Measurements from ENCODE around the gene EXOSC9. TPM values are rescaled to one million over a fixed set of nuclear protein-coding genes. Genes with fewer than 3 reads are reported as not detected.
"Not testable (repeated sequence)": the region's sequence is repeated elsewhere in the genome, so short reads cannot be mapped to it uniquely, and the experiment has no call there.

EXOSC9 gene
- polyA plus RNA-seq, 2 of the 4 experiments (the other 2 are of a cell fraction): 33.6 to 43.1 TPM

- TF ChIP-seq, protein P1, sequence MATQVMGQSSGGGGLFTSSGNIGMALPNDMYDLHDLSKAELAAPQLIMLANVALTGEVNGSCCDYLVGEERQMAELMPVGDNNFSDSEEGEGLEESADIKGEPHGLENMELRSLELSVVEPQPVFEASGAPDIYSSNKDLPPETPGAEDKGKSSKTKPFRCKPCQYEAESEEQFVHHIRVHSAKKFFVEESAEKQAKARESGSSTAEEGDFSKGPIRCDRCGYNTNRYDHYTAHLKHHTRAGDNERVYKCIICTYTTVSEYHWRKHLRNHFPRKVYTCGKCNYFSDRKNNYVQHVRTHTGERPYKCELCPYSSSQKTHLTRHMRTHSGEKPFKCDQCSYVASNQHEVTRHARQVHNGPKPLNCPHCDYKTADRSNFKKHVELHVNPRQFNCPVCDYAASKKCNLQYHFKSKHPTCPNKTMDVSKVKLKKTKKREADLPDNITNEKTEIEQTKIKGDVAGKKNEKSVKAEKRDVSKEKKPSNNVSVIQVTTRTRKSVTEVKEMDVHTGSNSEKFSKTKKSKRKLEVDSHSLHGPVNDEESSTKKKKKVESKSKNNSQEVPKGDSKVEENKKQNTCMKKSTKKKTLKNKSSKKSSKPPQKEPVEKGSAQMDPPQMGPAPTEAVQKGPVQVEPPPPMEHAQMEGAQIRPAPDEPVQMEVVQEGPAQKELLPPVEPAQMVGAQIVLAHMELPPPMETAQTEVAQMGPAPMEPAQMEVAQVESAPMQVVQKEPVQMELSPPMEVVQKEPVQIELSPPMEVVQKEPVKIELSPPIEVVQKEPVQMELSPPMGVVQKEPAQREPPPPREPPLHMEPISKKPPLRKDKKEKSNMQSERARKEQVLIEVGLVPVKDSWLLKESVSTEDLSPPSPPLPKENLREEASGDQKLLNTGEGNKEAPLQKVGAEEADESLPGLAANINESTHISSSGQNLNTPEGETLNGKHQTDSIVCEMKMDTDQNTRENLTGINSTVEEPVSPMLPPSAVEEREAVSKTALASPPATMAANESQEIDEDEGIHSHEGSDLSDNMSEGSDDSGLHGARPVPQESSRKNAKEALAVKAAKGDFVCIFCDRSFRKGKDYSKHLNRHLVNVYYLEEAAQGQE (IDR thresholded peaks at IDR 0.05): no peak
Measured at GRCh38 chr4:121800961-121801714, at the start of gene EXOSC9 (continued).

GRCh38 chr4:121752142-121752541 lies 49.0 kb upstream of the EXOSC9 start:
- H3K27ac ChIP-seq; H3K4me1 ChIP-seq; H3K4me2 ChIP-seq; H3K4me3 ChIP-seq; FAIRE-seq; ATAC-seq; POLR2A ChIA-PET; DNase-seq (ENCODE audit: low read depth in 1 of 2, low spot score in 1 of 2); H3K9me3 ChIP-seq; TF ChIP-seq FOSL2 (IDR thresholded peaks at IDR 0.05): not testable (repeated sequence)
- CTCF ChIA-PET: interaction anchor here (1.4 to 1.7 kb wide), 2 partner anchors 10 to 16 kb away, joined by 3 to 4 read pairs; no protein-coding TSS in a partner anchor
- WGBS (ENCODE audit: missing lambda C conversion rate): 13% methylated on average over 1 of the region's 1 CpG
- TF ChIP-seq FOSL2 (CRISPR knock-in tag; IDR thresholded peaks at IDR 0.05): peak; percentile 64

GRCh38 chr4:121758925-121759568 lies 42.1 kb upstream of the EXOSC9 start:
- FAIRE-seq: no peak

More at GRCh38 chr4:121758925-121759568, 42.1 kb upstream of the EXOSC9 start:
- CTCF ChIA-PET: no interaction called here
- Histone ChIP-seq H3K4me2 (peak overlapping the region; percentile 17; the same call in 1 of the 3 replicates), H3K9me3 (no peaks in the 10 kb centered on the region), H3K4me1 (peaks cover 7% of the 10 kb centered on the region; the same call in 2 of the 3 replicates), H3K27ac (peak overlapping the region; percentile 60 to 69), H3K4me3 (no peak overlapping the region)
- DNase-seq (ENCODE audit: low read depth in 1 of 2, low spot score in 1 of 2): peak in 1 of 2 experiments; percentile 18
- TF ChIP-seq TFCP2L1 (CRISPR knock-in tag; IDR thresholded peaks at IDR 0.05) (no peak), JUNB (IDR thresholded peaks at IDR 0.05) (no peak), CBX8 (IDR thresholded peaks at IDR 0.05) (no peak), ZC3H11A (IDR thresholded peaks at IDR 0.05) (no peak), MAFK (IDR thresholded peaks at IDR 0.05; ENCODE audit: partially characterized antibody) (peak; percentile 50), CHD4 (IDR thresholded peaks at IDR 0.05; ENCODE audit: borderline replicate concordance) (no peak), NFE2L2 (conservative IDR thresholded peaks at IDR 0.05; ENCODE audit: low read length) (peak; percentile 61; the same call in 1 of the 2 replicates), JUN (IDR thresholded peaks at IDR 0.05) (no peak), ZNF302 (CRISPR knock-in tag; IDR thresholded peaks at IDR 0.05) (no peak), RAD21 (conservative IDR thresholded peaks at IDR 0.05 in 1 of 2, IDR thresholded peaks at IDR 0.05 in 1 of 2) (no peak), MYC (IDR thresholded peaks at IDR 0.05; ENCODE audit: borderline replicate concordance, low read length) (no peak), RFX5 (IDR thresholded peaks at IDR 0.05) (no peak), KDM5A (IDR thresholded peaks at IDR 0.05) (no peak), CEBPB (IDR thresholded peaks at IDR 0.05) (peak in 1 of 2 experiments; percentile 54; a peak in 1 of 4 replicates), HMGXB4 (CRISPR knock-in tag; IDR thresholded peaks at IDR 0.05; ENCODE audit: borderline replicate concordance) (no peak), BCL3 (IDR thresholded peaks at IDR 0.05) (no peak), HEYL (CRISPR knock-in tag; IDR thresholded peaks at IDR 0.05) (no peak), HOXA7 (CRISPR knock-in tag; IDR thresholded peaks at IDR 0.05) (no peak)
- POLR2A ChIA-PET: no interaction called here
- no peak for ATAC-seq
- 89% methylated on average over 2 of the region's 2 CpGs for WGBS (ENCODE audit: missing lambda C conversion rate)

Data from A549 (cell line).